ENCODE measurements around the gene PAPSS2.

The PAPSS2 gene

DNA sequence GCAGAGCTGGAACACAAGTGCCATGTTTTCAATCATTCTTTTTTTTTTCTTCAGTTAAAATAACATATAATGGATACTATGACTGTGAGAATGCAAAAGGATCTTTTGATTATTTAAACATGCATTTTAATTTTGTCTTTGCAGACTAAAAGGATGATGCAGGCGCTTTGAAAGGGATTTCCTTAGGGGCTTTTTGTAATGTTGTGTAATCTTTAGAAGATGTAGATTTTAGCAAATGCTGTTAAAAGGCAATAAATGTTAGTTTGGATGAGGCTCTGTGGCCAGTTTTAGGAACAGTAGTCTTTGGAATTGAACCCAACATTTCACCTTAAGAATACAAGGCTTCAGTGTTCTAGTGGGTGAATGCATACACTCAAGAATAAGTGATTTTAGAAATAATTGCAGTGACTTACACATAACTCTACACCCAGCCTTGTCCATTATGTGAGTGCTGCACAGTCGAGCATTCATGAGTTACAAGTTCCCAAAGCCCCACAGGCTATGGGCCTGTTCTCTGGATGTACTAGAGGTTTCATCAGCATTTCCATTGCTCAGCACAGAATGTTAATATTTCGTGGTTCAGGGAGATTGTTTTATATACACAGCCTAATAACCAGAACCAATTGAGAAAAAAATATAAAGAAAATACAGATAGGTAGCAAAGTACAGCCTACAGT lies 11.6 kb downstream of the PAPSS2 start:
- DNase-seq (ENCODE audit: low read depth), result no peak

DNA sequence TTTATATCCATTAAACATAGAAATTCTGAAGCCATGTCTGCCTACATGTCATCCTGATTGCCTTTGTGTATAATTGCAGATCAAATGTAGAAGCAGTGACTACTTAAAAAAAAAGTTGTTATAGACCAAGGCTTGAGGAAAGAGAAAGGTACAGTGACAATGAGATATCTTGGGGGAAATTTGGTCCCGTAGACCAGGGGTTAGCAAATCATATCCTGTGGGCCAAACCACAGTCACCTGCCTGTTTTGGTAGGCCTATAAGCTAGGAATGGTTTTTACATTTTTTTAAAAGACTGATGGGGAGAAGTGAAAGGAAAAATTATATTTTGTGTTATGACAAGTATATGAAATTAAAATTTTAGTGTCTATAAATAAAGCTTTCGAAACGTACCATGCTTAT lies 12.9 kb downstream of the PAPSS2 start:
- DNase-seq (ENCODE audit: low read depth), result no peak

DNA sequence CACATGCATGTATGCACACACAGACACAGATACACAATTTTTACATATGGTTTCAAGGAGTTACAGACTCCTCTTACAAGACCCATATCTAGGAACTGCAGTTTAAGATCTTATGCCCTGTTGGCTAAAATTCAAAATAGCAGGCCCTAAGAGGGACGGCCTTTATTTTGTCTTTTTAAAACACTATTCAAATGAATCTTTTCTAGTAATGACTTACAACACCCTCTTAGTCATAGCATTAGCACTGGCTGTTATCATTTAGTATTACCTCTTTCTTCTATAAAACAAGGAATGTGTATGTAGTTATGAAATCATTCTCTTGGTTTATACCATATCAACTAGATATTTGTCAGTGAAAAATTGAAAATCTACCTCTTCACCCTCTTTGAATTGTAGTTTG lies 15.3 kb downstream of the PAPSS2 start:
- no peak for DNase-seq (ENCODE audit: low read depth)

DNA sequence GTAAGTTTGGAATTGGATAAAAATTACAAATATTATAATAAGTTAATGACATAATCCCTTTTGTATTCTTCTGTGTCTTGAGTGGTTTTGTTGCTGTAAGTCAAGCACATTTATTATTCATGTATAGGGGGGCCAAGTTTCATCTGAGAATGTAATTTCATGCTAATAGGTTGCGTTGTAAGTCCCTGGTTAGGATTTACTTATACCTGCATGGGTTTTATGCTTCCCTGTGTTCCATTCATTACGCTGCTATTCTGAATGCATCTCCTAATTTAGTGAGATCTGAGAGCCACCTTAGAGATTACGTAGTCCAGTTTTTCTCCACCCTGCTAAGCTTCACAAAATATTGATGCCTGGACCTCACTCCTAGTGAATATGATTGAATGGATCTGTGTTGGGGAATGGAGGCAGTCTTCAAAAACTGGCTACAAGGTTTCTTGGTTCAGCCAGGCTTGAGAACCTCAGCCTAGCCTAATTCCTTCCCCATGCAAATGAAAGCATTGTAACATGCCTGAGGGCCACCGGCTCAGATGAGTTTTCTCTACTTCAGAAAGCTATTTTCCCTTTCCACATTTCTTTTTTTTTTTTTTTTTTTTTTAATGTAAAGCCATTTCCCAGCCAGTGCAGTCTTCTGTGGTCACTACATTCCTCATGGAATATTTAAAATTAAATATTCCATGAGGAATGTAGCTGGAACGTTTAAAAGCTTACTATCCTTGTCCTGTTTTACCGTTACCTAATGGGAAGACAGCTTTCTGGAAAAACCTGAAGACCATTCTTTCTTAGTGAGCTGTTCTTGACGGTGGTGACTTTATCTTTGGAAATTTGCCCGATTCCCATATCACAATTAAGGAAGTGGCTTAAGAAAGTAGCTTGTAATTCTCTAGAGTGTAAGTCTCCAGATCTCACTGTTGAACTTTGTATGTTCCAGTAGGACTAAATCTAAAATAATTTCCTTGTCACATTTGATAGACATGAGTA lies 16.0 kb downstream of the PAPSS2 start:
- no peak for DNase-seq (ENCODE audit: low read depth)

DNA sequence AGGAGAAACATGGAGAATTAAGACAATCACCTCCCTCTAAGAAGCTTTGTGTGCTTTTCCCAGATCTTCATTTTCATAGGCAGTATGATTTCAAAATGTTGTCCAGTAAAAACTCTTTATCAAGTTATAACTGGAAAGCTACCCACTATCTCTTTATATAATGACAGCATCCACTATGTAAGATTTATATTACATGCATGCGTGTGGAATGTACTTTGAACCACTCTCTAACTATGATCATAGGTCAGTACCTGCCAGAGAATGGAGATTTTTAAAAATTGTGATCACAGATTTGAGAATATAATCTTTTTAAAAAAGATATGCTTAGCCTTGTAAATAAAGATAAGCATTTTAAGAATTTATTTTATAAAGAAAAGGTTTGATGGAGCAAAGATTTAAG lies 17.9 kb downstream of the PAPSS2 start:
- DNase-seq (ENCODE audit: low read depth), result no peak

DNA sequence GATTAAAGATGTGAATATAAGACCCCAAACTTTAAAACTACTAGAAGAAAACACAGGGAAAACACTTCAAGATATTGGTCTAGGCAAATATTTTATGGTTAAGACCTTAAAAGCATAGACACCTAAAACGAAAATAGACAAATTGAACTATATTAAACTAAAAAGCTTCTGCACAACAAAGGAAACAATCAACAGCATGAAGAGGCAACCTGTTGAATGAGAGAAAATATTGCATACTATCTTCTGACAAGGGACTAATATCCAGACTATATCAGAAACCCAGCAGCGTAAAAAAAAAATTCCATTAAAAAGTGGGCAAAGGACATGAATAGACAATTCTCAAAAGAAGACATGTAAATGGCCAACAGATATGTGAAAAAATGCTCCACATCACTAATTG lies 18.6 kb downstream of the PAPSS2 start:
- no peak for DNase-seq (ENCODE audit: low read depth)

DNA sequence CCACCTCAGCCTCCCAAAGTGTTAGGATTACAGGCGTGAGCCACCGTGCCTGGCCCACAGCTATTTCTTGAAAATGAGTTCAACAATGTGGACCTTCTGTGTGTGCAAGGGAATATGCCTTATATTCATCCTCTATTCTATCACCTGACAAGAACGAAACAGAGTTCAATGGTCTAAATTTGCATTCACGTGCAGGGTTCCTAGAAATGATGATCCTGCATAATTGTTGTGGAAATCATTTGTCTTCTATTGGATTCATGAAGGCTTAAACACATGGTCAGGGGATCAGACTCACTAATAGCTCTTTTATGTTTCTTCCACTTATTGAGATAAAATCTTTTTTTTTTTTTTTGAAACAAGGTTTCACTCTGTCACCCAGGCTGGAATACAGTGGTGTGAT lies 23.7 kb downstream of the PAPSS2 start:
- no peak for DNase-seq (ENCODE audit: low read depth)

DNA sequence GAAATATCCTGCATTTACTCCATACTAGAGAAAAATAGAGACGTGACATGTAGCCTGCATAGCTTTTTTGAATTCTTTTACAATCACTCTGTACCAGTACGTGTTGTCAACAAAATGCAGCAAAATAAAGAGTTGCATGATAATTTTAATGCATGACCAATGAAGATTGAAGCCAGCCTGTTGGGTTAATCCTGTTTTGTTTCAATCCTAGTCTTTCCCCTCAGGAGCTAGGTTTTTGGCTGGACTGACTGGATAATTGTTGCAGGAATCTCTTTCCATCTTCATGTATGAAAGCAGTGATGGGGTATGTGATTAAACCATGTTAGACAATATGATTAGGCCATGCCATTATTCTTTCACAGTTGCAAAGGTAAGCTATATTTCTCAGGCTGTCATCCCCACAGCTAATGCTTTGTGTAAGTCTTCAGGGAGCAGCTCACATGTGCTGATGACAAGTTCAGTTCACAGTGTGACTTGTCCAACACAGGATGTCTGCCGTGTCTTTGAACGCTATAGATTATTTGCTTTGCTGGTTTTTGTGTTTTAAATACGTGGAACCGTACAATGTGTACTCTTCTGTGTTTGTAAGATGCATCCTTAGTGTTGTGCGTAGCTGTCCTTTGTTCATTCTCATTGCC lies 24.4 kb downstream of the PAPSS2 start:
- DNase-seq (ENCODE audit: low read depth), result no peak

DNA sequence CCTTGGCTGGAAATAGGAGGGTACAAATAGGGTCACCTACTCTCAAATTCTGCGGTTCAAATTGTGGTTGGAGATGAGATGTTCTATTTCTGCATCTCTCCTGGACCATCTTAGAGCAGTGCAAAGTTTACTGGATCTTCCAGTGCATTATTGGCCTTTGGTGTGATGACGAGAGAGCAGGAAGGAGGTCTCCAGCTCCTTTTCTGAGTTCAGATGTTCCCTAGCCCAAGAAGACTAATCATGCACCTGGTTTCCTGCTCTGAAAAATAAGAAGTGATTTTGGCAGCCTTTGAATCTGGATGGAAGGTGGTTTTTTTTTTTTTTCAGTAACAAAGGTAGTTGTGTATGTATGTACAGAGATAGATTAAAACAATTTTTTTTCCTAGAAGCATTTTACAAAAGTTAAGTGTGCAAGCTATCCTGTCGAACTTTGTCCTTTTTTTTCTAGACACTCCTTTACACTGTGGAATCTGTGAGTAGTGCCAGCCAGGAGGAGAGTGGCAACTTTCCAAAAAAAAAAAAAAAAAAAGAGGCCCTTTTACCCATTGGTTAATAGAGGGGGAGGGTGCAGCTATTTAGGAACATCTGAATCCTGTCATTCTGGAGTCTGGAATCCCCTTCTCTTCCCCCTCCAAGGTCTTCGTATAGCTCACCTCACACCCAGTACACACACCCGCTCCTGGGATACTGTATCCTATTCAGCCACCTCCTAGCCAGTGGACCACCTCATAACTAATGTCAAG lies 26.3 kb downstream of the PAPSS2 start:
- DNase-seq (ENCODE audit: low read depth), result no peak

DNA sequence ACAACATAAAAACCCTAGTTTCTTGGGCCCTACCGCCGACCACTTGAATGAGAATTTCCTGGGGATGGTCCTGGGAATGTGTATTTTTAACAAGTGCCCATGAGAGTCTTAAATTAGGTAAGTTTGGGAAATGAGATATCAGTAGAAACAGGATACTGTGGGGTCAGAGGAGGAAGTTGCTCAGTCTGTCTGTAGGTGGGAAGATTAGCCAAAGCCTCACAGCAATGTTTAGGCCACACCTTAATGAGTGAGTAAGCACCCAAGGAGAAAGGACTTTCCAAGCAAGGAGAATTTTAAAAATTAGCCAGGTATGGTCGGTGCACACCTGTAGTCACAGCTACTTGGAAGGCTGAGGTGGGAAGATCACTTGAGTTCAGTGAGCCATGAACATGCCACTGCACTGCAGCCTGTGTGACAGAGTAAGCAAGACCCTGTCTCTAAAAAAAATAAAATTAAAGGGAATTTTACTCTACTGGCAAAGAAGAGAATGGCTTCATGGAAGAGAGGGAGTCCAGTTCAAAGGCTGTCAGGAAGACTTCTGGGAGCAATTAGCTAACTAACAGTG lies 31.9 kb downstream of the PAPSS2 start:
- no peak for DNase-seq (ENCODE audit: low read depth)

DNA sequence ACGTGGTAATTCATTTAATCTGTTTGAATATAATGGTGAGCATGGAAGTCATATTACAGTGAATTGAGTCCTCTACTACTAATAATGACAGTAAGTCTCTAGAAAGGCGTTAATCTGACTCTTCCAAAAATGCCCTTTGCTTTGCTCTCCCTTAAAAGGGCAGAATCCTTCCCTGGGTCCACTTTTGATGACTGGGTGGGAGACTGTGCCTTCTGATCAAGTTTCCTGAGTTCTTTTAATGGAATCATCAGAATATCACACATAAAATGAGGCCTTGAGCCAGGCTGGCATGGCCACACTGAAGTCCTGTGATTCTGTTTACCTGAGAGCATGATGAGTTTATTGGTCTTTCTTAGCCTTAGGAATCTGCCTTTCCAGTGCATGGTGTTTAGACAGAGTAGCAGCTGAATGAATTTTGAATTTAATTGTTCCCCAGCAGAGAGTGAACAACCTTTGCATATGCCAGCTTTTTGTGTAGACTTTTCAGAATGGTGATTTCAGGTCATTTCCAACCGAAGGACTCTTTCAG lies 33.3 kb downstream of the PAPSS2 start:
- no peak for DNase-seq (ENCODE audit: low read depth)

DNA sequence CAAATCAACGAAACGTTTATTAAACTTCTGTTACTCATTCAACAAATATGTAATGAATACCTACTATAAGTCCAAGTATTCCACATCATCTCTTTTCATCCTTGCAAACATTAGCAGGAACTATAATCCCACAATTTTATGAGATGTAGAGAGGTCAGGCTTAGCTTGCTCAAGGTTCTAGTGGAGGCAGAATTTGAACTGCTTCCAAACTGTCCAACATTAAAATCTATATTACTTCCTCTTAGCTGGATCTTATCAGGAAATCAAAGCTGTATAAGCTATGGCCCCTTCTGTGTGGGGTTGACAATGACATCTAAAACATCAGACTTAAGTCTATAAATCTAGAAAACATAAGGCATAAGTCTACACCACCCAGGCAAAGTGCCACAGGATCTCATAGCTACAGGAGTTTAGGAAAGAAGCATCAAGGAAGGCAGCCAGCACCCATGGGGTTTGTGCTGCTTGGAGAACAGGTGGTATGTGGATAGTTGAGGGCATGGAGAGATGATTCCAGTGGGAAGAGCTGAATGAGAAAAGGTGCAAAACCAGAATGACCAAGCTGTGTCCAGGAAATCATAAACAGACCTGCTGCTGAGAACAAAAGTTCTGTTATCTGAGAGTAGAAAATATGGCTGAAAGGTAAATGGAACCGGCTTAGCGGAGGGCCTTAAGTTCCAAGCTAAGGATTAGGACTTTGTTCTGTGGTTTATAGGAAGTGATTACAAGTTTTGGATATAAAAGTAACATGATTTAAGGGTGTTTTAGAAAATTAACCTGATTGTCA lies 34.5 kb downstream of the PAPSS2 start:
- DNase-seq (ENCODE audit: low read depth), result no peak

DNA sequence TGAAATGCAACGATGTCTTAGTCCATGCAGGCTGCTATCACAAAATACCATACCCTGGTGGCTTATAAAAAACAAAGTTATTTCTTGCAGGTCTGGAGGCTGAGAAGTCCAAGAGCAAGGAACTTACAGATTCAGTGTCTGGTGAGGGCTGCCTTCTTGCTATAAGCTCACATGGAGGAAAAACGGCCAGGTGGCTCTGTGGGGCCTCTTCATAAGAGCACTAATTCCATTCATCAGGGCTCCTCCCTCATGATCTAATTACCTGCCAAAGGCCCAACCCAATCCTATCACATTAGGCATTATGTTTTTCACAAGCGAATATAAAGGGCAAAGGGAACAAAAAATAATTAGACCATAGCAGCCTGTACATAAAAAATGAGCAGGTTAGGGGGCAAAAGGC lies 35.4 kb downstream of the PAPSS2 start:
- no peak for DNase-seq (ENCODE audit: low read depth)

DNA sequence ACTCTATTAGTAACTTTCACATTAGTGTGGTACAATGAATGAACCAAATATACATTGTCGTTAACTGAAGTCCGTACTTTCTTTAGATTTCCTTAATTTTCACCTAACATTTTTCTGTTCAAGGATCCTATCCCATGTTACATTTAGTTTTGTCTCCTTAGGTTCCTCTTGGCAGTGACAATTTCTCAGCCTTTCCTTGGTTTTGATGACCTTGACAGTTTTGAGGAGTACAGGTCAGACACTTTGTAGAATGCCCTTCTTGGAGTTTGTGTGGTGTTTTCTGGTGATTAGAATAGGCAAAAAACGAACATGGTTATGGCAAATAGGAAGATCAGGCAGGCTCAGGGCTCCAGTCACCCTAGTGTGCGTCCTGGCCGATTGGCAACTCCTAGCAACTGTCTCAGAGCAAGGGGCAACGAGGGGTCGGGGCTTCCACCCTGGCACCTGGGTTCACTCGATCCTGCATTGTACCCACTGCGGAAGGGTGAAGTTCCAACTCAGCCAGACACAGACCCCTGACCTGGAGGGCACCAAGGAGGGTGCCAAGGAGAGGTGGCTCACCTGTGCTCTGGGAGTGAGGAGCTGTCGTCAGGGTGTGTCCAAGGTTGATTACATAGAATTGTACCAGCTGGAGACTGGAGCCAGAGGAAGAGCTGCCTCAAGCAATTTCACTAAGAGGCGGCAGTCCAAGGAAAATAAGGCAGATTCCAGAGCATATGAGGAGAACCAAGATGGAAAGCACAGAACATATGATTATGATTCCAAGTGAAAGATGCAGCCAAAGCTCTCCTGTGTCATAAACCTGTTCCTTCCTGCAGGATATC lies 37.5 kb downstream of the PAPSS2 start:
- DNase-seq (ENCODE audit: low read depth), result no peak

DNA sequence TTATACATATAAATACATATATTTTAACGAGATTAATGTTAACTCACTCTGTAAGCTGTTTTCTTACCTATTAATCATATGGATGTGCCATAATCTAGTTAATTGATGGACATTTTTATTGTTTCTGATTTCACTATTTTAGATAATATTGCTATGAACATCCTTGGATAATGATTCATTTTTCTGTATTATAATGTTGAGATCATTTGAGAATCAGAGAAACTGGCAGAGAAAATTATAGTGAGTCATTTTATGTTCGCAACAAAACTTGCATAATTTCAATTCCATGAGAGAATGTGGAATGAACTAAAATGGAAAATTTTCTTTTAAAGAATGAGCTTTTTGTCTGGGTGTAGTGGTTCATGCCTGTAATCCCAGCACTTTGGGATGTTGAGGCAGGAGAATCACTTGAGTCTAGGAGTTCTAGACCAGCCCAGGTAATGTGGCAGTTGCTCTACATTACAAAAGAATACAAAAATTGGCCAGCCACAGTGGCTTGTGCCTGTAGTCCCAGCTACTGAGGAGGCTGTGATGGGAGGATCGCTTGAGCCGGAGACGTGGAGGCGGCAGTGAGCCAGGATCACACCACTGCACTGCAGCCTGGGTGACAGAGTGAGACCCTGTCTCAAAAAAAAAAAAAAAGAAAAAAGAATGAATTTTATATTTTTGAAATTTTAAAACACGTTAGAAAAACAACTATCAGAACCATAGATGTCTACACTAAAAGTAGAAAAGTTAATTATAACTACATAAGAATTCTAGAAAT lies 40.5 kb downstream of the PAPSS2 start:
- no peak for DNase-seq (ENCODE audit: low read depth)

DNA sequence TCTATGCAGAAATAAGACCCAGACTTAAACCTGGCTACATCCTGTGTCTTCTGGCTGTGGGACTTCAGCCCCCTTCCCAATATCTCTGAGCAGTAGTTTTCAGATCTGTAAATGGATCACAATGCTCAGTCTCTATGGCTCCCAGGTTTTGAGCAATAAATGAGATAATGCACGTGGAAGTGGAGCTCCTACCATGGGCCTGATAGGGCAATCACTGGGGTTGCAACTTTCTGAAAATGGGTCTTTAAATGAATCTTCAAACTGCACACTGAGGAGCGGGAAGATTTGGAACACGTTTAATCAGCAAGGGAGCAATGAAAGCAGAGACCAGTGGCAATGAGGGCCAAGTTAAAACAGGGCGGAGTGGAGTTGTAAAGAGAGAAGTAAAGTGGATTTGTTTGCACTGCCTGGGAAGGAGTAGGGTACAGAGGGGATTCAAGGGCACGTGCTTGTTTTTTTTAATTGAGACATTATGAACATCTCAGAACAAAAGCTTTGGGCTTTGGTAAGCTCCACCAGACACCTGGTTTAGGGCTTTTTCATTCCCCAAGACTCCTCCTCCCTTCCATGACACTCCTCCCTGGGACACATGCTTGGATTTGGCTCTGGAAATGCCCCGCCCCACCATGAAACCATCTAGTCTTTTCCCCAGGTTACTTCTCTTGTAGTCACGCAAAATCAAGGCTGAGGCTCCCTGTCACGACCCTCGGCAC lies 42.7 kb downstream of the PAPSS2 start:
- DNase-seq (ENCODE audit: low read depth), result no peak

DNA sequence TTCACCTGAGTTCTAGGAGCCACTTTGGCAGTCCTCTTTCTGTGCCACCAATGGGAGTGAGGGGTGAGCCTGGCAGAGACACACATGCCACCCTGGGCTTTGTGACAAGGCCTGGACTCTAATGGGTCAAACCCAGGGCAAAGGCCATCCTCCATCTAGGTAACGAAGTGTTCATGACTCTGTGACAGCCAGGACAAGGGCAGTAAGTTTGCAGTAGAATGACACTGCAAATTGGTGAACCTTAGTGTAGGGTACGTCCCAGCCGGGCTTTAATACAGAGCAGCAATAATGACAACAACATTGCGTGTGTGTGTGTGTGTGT lies 43.3 kb downstream of the PAPSS2 start:
- DNase-seq (ENCODE audit: low read depth), result no peak

DNA sequence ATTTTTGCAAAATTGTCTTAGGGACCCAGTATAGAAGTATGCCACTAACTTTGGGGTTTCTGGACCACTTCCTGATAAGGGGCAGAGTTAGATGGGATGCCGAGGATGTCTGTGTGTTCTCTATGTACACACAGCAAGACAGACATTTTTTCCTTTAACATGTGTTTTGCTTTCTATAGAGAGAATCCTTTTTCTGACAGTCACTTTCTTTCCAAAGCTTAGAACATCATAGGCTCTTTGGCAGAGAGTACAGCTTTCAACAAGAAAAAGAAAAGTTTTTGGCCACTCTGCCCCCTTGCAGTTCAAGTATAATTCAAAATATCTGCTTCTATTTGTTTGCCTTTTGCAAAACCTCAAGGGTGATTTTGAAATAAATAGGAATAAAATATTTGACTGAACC lies 44.1 kb downstream of the PAPSS2 start:
- no peak for DNase-seq (ENCODE audit: low read depth)

DNA sequence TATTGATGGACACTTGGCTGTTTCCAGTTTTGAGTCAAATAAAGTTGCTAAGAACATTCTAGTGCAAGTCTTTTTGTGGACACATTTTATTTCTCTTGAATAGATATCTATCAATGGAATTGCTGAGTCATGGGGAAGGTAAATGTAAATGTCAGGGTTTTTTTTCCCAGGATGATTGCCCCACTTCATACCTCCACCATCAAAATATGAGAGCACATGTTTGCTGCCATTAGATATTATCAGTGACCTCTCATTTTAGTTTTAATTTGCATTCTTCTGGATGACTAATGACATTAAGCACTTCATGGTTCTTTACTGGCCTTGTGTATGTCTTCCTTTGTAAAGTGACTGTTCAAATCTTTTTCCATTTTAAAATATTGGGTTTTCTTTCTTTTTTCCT lies 45.7 kb downstream of the PAPSS2 start:
- no peak for DNase-seq (ENCODE audit: low read depth)

All from activated T-cell treated with anti-CD3 and anti-CD28 coated beads for 24 hours (primary cell).